PFSK-1 (cell line): ENCODE measurements around the gene NXPE3.

Experiments used
- FOXP2 ChIP-seq: optimal IDR thresholded peaks from 2 replicates; pipeline ENCODE3; 2011; ENCODE audit warnings: borderline replicate concordance, control low read depth, inconsistent platforms; ENCODE audit not compliant: insufficient read depth; ENCODE audit errors: extremely low read length, extremely low read depth
- POLR2AphosphoS5 ChIP-seq: IDR thresholded peaks from 2 replicates; pipeline ENCODE4 v1.6.1; 2012; ENCODE audit warnings: low read depth, mild to moderate bottlenecking, control low read depth, low read length, moderate library complexity
- REST ChIP-seq, 2 experiments: IDR thresholded peaks; 2 replicates each; pipeline versions ENCODE4 v1.6.1 to v1.8.0; 2011 to 2012; ENCODE audit warnings: low read depth in 2 of 2, low read length in 2 of 2, control low read depth in 1 of 2, inconsistent platforms in 1 of 2, mild to moderate bottlenecking in 1 of 2, moderate library complexity in 1 of 2; ENCODE audit not compliant: insufficient read depth in 1 of 2
- SIN3A ChIP-seq: IDR thresholded peaks from 2 replicates; pipeline ENCODE4 v1.6.1; 2012; ENCODE audit warnings: mild to moderate bottlenecking, low read length, moderate library complexity, borderline replicate concordance; ENCODE audit not compliant: insufficient read depth
- TAF1 ChIP-seq: IDR thresholded peaks from 2 replicates; pipeline ENCODE4 v1.6.1; 2012; ENCODE audit warnings: low read length, control low read depth, borderline replicate concordance; ENCODE audit not compliant: insufficient read depth

- TF ChIP-seq POLR2AphosphoS5, result no peak
- TF ChIP-seq TAF1, result no peak
- TF ChIP-seq SIN3A, result no peak
- no peak for TF ChIP-seq FOXP2
- no peak for TF ChIP-seq REST (IDR thresholded peaks at IDR 0.05; ENCODE audit: insufficient read depth in 1 of 2, low read depth in 2 of 2, low read length in 2 of 2)
Measured at GRCh38 chr3:101802179-101802578, 23.2 kb downstream of the NXPE3 start.
